SK-MEL-5 (cell line): ENCODE results near the gene PTPN14. TPM values are rescaled to one million over a fixed set of nuclear protein-coding genes. Genes with fewer than 3 reads are reported as not detected.

Experiments used
- DNase-seq: peaks from one replicate; pipeline ENCODE4 v3.0.0-alpha.2; 2016; ENCODE audit warnings: low read depth, low spot score
- in situ Hi-C: cut with HindIII; loops from 2 replicates; pipeline ENCODE4 v1.10.0; 2016; ENCODE audit warnings: low sequenced_read_pairs, high pct_unique_total_duplicates, low pct_unique_long_range_greater_than_20kb
- total RNA-seq: library from RNA; depleted of rRNA; stranded (reverse); fragments of >200 nt; shearing (Covaris generic); gene quantifications from 2 replicates; pipeline ENCODE4 v1.2.3, GENCODE V29; 2014

PTPN14 gene
- total RNA-seq, 1 experiment from 2014 or later = 5.4 TPM

- in situ Hi-C loops = no loop called here
- no peak for DNase-seq
Measured at GRCh38 chr1:214360525-214361164, 190.8 kb downstream of the PTPN14 start.

GRCh38 chr1:214360116-214360515 lies 191.3 kb downstream of the PTPN14 start:
- no peak for DNase-seq
- in situ Hi-C loops = no loop called here

- DNase-seq = no peak
- in situ Hi-C loops = no loop called here
Measured at GRCh38 chr1:214354440-214355148, 196.8 kb downstream of the PTPN14 start.

DNA sequence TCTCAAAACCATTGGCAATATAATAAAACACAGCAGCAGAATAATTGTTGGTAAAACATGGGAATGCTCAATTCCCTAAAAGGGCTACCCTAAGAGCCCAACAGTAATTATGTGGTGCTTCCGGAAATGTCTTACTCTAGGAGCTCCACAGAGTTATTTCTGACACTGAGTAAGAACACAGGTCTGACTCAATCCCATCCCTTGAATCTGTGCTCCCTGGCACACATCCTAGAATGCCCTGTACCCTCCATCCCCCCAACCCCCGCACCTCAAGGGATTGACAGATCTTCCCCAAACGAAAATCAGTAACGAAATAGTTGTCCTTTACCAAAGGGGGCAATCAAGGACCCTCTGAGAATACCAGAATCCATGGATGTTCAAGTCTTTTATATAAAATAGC lies 198.6 kb downstream of the PTPN14 start:
- in situ Hi-C loops = no loop called here
- DNase-seq = no peak

- DNase-seq = no peak
- in situ Hi-C loops = no loop called here
Measured at GRCh38 chr1:214351551-214352277, 199.7 kb downstream of the PTPN14 start.

DNA sequence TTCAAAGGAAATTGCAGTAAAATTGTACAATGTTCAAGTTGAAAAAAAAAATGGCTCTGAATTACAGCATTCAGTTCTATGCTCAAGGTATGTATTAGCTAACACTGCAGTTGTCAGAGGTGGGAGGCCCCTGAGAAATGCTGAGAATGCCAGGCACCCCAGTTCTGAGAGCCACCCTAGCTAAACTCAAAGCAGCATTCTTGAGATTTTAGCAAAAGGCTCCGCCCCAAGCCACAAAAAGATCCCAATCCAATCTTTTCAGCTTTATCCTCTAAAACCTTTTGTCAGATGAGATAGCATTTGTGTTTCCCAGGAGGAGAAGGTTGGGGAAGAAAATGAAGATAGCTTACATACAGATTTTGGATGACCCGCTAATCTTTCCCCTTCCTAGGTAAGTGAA lies 201.6 kb downstream of the PTPN14 start:
- in situ Hi-C loops = loop anchor here (25.0 kb wide), 1 partner anchor 238 kb away; no protein-coding TSS in a partner anchor
- DNase-seq = no peak

GRCh38 chr1:214349008-214349407 lies 202.4 kb downstream of the PTPN14 start:
- in situ Hi-C loops = loop anchor here (25.0 kb wide), 1 partner anchor 238 kb away; no protein-coding TSS in a partner anchor
- DNase-seq = no peak

GRCh38 chr1:214344897-214345296 lies 206.5 kb downstream of the PTPN14 start:
- in situ Hi-C loops = loop anchor here (25.0 kb wide), 1 partner anchor 242 kb away; no protein-coding TSS in a partner anchor
- no peak for DNase-seq

GRCh38 chr1:214342525-214342924 lies 208.9 kb downstream of the PTPN14 start:
- in situ Hi-C loops = loop anchor here (25.0 kb wide), 1 partner anchor 245 kb away; no protein-coding TSS in a partner anchor
- no peak for DNase-seq

GRCh38 chr1:214341932-214342331 lies 209.5 kb downstream of the PTPN14 start:
- in situ Hi-C loops = loop anchor here (25.0 kb wide), 1 partner anchor 245 kb away; no protein-coding TSS in a partner anchor
- DNase-seq = peak; percentile 53

DNA sequence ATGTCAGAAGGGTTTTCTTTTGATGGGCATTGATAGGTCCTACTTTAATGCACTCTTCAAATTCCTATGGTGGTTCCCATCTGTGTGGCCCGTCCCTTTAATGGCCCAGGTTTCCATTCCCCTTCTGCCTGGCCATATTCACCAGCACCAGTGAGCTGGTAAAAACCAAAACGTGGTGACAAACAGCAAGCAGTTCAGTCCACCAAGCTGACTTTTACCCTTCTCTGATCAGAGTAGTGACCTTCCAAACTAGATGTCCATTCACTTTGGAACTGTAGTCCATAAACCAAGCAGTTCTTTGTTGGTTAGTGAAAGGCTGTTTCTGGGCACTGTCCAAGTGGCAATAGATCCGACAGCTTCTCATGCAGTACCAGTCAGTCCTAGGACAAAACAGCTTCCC lies 209.9 kb downstream of the PTPN14 start:
- DNase-seq = no peak
- in situ Hi-C loops = loop anchor here (25.0 kb wide), 1 partner anchor 246 kb away; no protein-coding TSS in a partner anchor

- no peak for DNase-seq
- in situ Hi-C loops = loop anchor here (25.0 kb wide), 1 partner anchor 249 kb away; no protein-coding TSS in a partner anchor
Measured at GRCh38 chr1:214338212-214338611, 213.2 kb downstream of the PTPN14 start.

GRCh38 chr1:214337511-214337910 lies 213.9 kb downstream of the PTPN14 start:
- in situ Hi-C loops = loop anchor here (25.0 kb wide), 1 partner anchor 250 kb away; no protein-coding TSS in a partner anchor
- no peak for DNase-seq

- in situ Hi-C loops = loop anchor here (25.0 kb wide), 1 partner anchor 250 kb away; no protein-coding TSS in a partner anchor
Measured at GRCh38 chr1:214337015-214337414, 214.4 kb downstream of the PTPN14 start.

GRCh38 chr1:214335567-214335966 lies 215.8 kb downstream of the PTPN14 start:
- DNase-seq = no peak
- in situ Hi-C loops = loop anchor here (25.0 kb wide), 1 partner anchor 252 kb away; no protein-coding TSS in a partner anchor

More at GRCh38 chr1:214337015-214337414, 214.4 kb downstream of the PTPN14 start:
- no peak for DNase-seq

GRCh38 chr1:214332946-214333798 lies 218.2 kb downstream of the PTPN14 start:
- in situ Hi-C loops = loop anchor here (25.0 kb wide), 1 partner anchor 254 kb away; no protein-coding TSS in a partner anchor
- peak; percentile 60 for DNase-seq
